H9 (cell line): ENCODE results near the gene ATG12. TPM values are rescaled to one million over a fixed set of nuclear protein-coding genes. Genes with fewer than 3 reads are reported as not detected.

ENCODE experiments used
- DNase-seq: peaks from one replicate; pipeline ENCODE4 v3.0.0-alpha.2; 2017
- H2AFZ ChIP-seq: one replicate; pipeline ENCODE4 v1.6.1; 2013; ENCODE audit warnings: mild to moderate bottlenecking, low read length, control low read depth, moderate library complexity
- H2AK5ac ChIP-seq: 2 replicates; pipeline ENCODE4 v1.6.1; 2013; ENCODE audit warnings: low read length, control low read depth, mixed read lengths; ENCODE audit not compliant: insufficient read length
- H2BK120ac ChIP-seq: one replicate; pipeline ENCODE4 v1.6.1; 2013; ENCODE audit warnings: low read depth, mild to moderate bottlenecking, low read length, control low read depth, inconsistent platforms; ENCODE audit not compliant: poor library complexity, severe bottlenecking
- H2BK12ac ChIP-seq: 2 replicates; pipeline ENCODE4 v1.6.1; 2013; ENCODE audit warnings: low read length, control low read depth, mixed read lengths, low read depth; ENCODE audit not compliant: insufficient read length
- H2BK15ac ChIP-seq: 2 replicates; pipeline ENCODE4 v1.6.1; 2013; ENCODE audit warnings: low read depth, low read length, control low read depth
- H2BK20ac ChIP-seq: one replicate; pipeline ENCODE4 v1.6.1; 2013; ENCODE audit warnings: low read depth, mild to moderate bottlenecking, low read length, control low read depth, inconsistent platforms; ENCODE audit not compliant: poor library complexity, severe bottlenecking
- H2BK5ac ChIP-seq: 2 replicates; pipeline ENCODE4 v1.6.1; 2013; ENCODE audit warnings: low read length, control low read depth, mixed read lengths; ENCODE audit not compliant: insufficient read length
- H3K14ac ChIP-seq: 2 replicates; pipeline ENCODE4 v1.6.1; 2013; ENCODE audit warnings: low read length, control low read depth; ENCODE audit not compliant: insufficient read depth
- H3K18ac ChIP-seq: 2 replicates; pipeline ENCODE4 v1.6.1; 2013; ENCODE audit warnings: low read depth, mild to moderate bottlenecking, mixed read lengths, low read length, control low read depth; ENCODE audit not compliant: insufficient read length
- H3K23ac ChIP-seq: 2 replicates; pipeline ENCODE4 v1.6.1; 2013; ENCODE audit warnings: low read length, control low read depth, mixed read lengths, low read depth; ENCODE audit not compliant: insufficient read length
- H3K23me2 ChIP-seq: 2 replicates; pipeline ENCODE4 v1.6.1; 2013; ENCODE audit warnings: low read depth, mild to moderate bottlenecking, mixed read lengths, low read length, control low read depth; ENCODE audit not compliant: insufficient read length, poor library complexity, severe bottlenecking
- H3K27ac ChIP-seq: 2 replicates; pipeline ENCODE4 v1.5.1; 2013; ENCODE audit warnings: low read length, control low read depth, mixed read lengths, low read depth; ENCODE audit not compliant: insufficient read length
- H3K27me3 ChIP-seq: 2 replicates; pipeline ENCODE4 v1.6.1; 2013; ENCODE audit warnings: low read length, control low read depth, inconsistent platforms; ENCODE audit not compliant: insufficient read depth
- H3K4ac ChIP-seq: 2 replicates; pipeline ENCODE4 v1.6.1; 2013; ENCODE audit warnings: low read depth, mild to moderate bottlenecking, control low read depth, inconsistent platforms, low read length, moderate library complexity
- H3K4me1 ChIP-seq: 2 replicates; pipeline ENCODE4 v1.6.1; 2013; ENCODE audit warnings: low read length, control low read depth, inconsistent platforms; ENCODE audit not compliant: insufficient read depth
- H3K4me2 ChIP-seq: 2 replicates; pipeline ENCODE4 v1.6.1; 2013; ENCODE audit warnings: low read length, control low read depth, mixed read lengths; ENCODE audit not compliant: insufficient read length, insufficient read depth
- H3K56ac ChIP-seq: 2 replicates; pipeline ENCODE4 v1.6.1; 2013; ENCODE audit warnings: low read depth, mild to moderate bottlenecking, mixed read lengths, low read length, control low read depth; ENCODE audit not compliant: insufficient read length
- H3K79me1 ChIP-seq: 2 replicates; pipeline ENCODE4 v1.6.1; 2013; ENCODE audit warnings: low read depth, mild to moderate bottlenecking, moderate library complexity, low read length, control low read depth, inconsistent platforms; ENCODE audit not compliant: insufficient read depth, poor library complexity, severe bottlenecking
- H3K79me2 ChIP-seq: 2 replicates; pipeline ENCODE4 v1.6.1; 2013; ENCODE audit warnings: low read length, control low read depth, inconsistent platforms; ENCODE audit not compliant: insufficient read depth
- H3K9ac ChIP-seq: 2 replicates; pipeline ENCODE4 v1.6.1; 2013; ENCODE audit warnings: low read length, control low read depth, mixed read lengths; ENCODE audit not compliant: insufficient read length; ENCODE audit errors: extremely low read depth
- H3K9me3 ChIP-seq: one replicate; pipeline ENCODE4 v1.6.1; 2013; ENCODE audit warnings: low read depth, low read length, inconsistent platforms; ENCODE audit not compliant: control insufficient read depth
- H3T11ph ChIP-seq: one replicate; pipeline ENCODE4 v1.6.1; 2013; ENCODE audit warnings: mild to moderate bottlenecking, low read length, control low read depth, inconsistent platforms
- H4K20me1 ChIP-seq: one replicate; pipeline ENCODE4 v1.6.1; 2013; ENCODE audit not compliant: control insufficient read depth, insufficient read length, insufficient read depth
- H4K5ac ChIP-seq: 2 replicates; pipeline ENCODE4 v1.6.1; 2013; ENCODE audit warnings: low read depth, mild to moderate bottlenecking, mixed read lengths, low read length, control low read depth; ENCODE audit not compliant: insufficient read length
- H4K8ac ChIP-seq: replicated peaks from 2 replicates; pipeline ENCODE4 v1.6.1; 2013; ENCODE audit warnings: low read length, control low read depth, mixed read lengths, low read depth; ENCODE audit not compliant: insufficient read length
- H4K91ac ChIP-seq: 2 replicates; pipeline ENCODE4 v1.6.1; 2013; ENCODE audit warnings: low read depth, mild to moderate bottlenecking, moderate library complexity, mixed read lengths, low read length, control low read depth; ENCODE audit not compliant: insufficient read length
- H3K27ac Mint-ChIP-seq, 3 experiments: 2 replicates in 2 of 3; 3 replicates in 1 of 3; pipeline ENCODE4 v1.8.0; 2020 to 2021; ENCODE audit warnings: mixed read lengths in 3 of 3, mild to moderate bottlenecking in 1 of 3, moderate library complexity in 1 of 3
- H3K27me3 Mint-ChIP-seq: 2 replicates; pipeline ENCODE4 v1.8.0; 2021; ENCODE audit warnings: low read depth, mild to moderate bottlenecking, moderate library complexity, mixed read lengths
- H3K36me3 Mint-ChIP-seq, 3 experiments: 2 replicates in 2 of 3; 3 replicates in 1 of 3; pipeline ENCODE4 v1.8.0; 2020 to 2021; ENCODE audit warnings: low read depth in 3 of 3, mixed read lengths in 3 of 3; ENCODE audit not compliant: insufficient read depth in 1 of 3
- H3K4me1 Mint-ChIP-seq, 2 experiments: 2 replicates each; pipeline ENCODE4 v1.8.0; 2020; ENCODE audit warnings: mixed read lengths in 2 of 2
- H3K4me3 Mint-ChIP-seq, 2 experiments: 2 replicates in 1 of 2; 3 replicates in 1 of 2; pipeline ENCODE4 v1.8.0; 2020 to 2021; ENCODE audit warnings: mild to moderate bottlenecking in 2 of 2, mixed read lengths in 2 of 2, moderate library complexity in 1 of 2
- H3K9me3 Mint-ChIP-seq, 2 experiments: 2 replicates in 1 of 2; 3 replicates in 1 of 2; pipeline ENCODE4 v1.8.0; 2020; ENCODE audit warnings: mild to moderate bottlenecking in 2 of 2, mixed read lengths in 2 of 2, moderate library complexity in 1 of 2
- CTCF ChIP-seq: fragments of 200-600 bp; sonication (generic); conservative IDR thresholded peaks from 3 replicates; pipeline ENCODE4 v1.8.0; 2021; ENCODE audit warnings: antibody characterized with exemption, mild to moderate bottlenecking
- WGBS: extraction: QIAGEN DNeasy Blood & Tissue Kit; methylation state at CpG from one replicate; pipeline ENCODE4 v1.1.7; 2013; ENCODE audit warnings: missing lambda C conversion rate, low lambda C conversion rate, mixed read lengths; ENCODE audit not compliant: insufficient read length; ENCODE audit errors: extremely low coverage; 5-methylcytosine and 5-hydroxymethylcytosine counted together
- total RNA-seq: library from RNA; stranded (reverse); gene quantifications from 2 replicates; pipeline ENCODE4 v1.2.1, GENCODE V29; 2021

The ATG12 gene
- total RNA-seq, 1 experiment from 2014 or later: 52.9 TPM

DNA sequence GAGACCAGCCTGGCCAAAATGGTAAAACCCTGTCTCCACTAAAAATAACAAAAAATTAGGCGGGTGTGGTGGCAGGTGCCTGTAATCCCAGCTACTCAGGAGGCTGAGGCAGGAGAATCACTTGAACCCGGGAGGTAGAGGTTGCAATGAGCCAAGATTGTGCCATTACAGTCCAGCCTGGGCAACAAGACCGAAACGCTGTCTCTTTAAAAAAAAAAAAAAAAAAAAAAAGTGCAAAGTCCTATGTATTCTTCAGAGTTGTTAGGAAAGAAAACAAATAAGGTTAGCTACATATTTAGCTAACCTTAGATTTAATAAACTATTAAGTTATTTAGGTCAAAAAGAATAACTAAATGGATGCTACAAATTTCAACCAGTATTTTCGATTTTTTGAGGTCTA lies 11.5 kb downstream of the ATG12 start:
- Histone ChIP-seq H3K27ac (no peak overlapping the region), H3K79me1 (no peaks in the 10 kb centered on the region), H2BK20ac (no peak overlapping the region), H3K23ac (no peak overlapping the region), H3K4ac (no peak overlapping the region), H4K20me1 (no peaks in the 10 kb centered on the region), H3K9me3 (no peaks in the 10 kb centered on the region), H3K4me1 (no peaks in the 10 kb centered on the region), H3K23me2 (no peaks in the 10 kb centered on the region), H2BK5ac (no peak overlapping the region), H4K91ac (no peak overlapping the region), H3T11ph (no peak overlapping the region), H3K56ac (no peak overlapping the region), H3K4me2 (no peak overlapping the region), H2BK120ac (no peak overlapping the region), H2AFZ (no peak overlapping the region), H2BK12ac (no peak overlapping the region), H2BK15ac (no peak overlapping the region), H2AK5ac (no peak overlapping the region), H3K79me2 (no peaks in the 10 kb centered on the region), H4K5ac (no peak overlapping the region), H4K8ac (no peak overlapping the region), H3K14ac (no peak overlapping the region), H3K18ac (no peak overlapping the region), H3K9ac (no peak overlapping the region), H3K27me3 (no peaks in the 10 kb centered on the region)
- no CpG with 5 or more reads among the region's 5 CpGs for WGBS
- peaks cover 11 to 51% (median 43%) of the 10 kb centered on the region in 3 experiments for H3K36me3 Mint-ChIP-seq
- peaks cover 5 to 11% of the 10 kb centered on the region in 2 experiments; a peak in 4 of 5 replicates for H3K9me3 Mint-ChIP-seq
- no peak for TF ChIP-seq CTCF
- H3K27me3 Mint-ChIP-seq: peaks cover 2% of the 10 kb centered on the region; the same call in 1 of the 2 replicates
- no peak overlapping the region for H3K27ac Mint-ChIP-seq
- no peak for DNase-seq
- H3K4me1 Mint-ChIP-seq: no peaks in the 10 kb centered on the region
- H3K4me3 Mint-ChIP-seq: no peak overlapping the region
